Colonic mucosa (tissue), 4 donors: ENCODE results near the gene ATP13A5. TPM values are rescaled to one million over a fixed set of nuclear protein-coding genes. Genes with fewer than 3 reads are reported as not detected.

Experiments
- DNase-seq: peaks from one replicate; pipeline ENCODE4 v3.0.0-alpha.2; 2020
- H3K27ac ChIP-seq: fragments of 200-600 bp; one replicate; pipeline ENCODE4 v1.8.0; 2021
- H3K27me3 ChIP-seq: fragments of 200-600 bp; one replicate; pipeline ENCODE4 v1.8.0; 2021
- H3K36me3 ChIP-seq: fragments of 200-600 bp; one replicate; pipeline ENCODE4 v1.8.0; 2021
- H3K4me1 ChIP-seq: fragments of 200-600 bp; one replicate; pipeline ENCODE4 v1.8.0; 2021; ENCODE audit warnings: mild to moderate bottlenecking
- H3K4me3 ChIP-seq: fragments of 200-600 bp; one replicate; pipeline ENCODE4 v1.8.0; 2021
- H3K9ac ChIP-seq, 2 donors: one replicate each; pipeline ENCODE4 v1.7.0; 2013; ENCODE audit warnings: control low read depth in 2 of 2, low read depth in 2 of 2, low read length in 2 of 2
- H3K9me3 ChIP-seq: fragments of 200-600 bp; one replicate; pipeline ENCODE4 v1.8.0; 2021
- intact Hi-C: fragments of 100-400 bp; cut with DNase I; formaldehyde crosslinking; loops from one replicate; pipeline ENCODE4 v1.14.1; 2022
- total RNA-seq, 2 donors: library from RNA; stranded (reverse); fragmentation: NEBNext Ultra II Directional in 1 of 2; extraction: Animal tissue kit (Norgen Biotek cat#: 25700) in 1 of 2; gene quantifications; one replicate each; pipeline ENCODE4 v1.2.1, GENCODE V29; 2021
- TF ChIP-seq, protein P1 (sequence below): fragments of 200-600 bp; IDR thresholded peaks from one replicate; pipeline ENCODE4 v1.8.0; 2022; ENCODE audit warnings: antibody characterized with exemption, mild to moderate bottlenecking
- donor health status: healthy.
- donor health status: DM: no; HTN: no; CAD: no.
- donor health status: DM: no; HTN: no; CAD: no.

ATP13A5 gene
- total RNA-seq, 2 donors from 2014 or later = 0.05 to 0.37 TPM

DNA sequence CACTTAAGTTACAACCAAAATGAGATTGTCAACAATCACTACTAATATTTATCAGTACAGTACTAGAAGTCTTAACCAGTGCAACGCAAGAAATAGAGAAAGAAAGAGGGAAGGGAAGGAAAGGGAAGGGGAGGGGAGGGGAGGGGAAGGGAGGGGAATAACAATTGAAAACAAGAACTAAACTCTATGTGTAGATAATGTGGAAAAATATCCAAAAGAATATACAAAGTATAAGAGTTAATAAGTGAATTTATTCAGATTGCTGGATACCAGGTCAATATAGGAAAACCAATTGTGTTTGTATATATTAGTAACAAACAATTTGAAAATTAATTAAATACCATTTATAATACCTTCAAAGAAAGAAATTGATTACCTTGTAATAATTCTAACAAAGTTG is 10.7 kb downstream of the ATP13A5 start:
- intact Hi-C loops = no loop called here
- TF ChIP-seq, protein P1, sequence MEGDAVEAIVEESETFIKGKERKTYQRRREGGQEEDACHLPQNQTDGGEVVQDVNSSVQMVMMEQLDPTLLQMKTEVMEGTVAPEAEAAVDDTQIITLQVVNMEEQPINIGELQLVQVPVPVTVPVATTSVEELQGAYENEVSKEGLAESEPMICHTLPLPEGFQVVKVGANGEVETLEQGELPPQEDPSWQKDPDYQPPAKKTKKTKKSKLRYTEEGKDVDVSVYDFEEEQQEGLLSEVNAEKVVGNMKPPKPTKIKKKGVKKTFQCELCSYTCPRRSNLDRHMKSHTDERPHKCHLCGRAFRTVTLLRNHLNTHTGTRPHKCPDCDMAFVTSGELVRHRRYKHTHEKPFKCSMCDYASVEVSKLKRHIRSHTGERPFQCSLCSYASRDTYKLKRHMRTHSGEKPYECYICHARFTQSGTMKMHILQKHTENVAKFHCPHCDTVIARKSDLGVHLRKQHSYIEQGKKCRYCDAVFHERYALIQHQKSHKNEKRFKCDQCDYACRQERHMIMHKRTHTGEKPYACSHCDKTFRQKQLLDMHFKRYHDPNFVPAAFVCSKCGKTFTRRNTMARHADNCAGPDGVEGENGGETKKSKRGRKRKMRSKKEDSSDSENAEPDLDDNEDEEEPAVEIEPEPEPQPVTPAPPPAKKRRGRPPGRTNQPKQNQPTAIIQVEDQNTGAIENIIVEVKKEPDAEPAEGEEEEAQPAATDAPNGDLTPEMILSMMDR = no peak
- no peak overlapping the region for H3K27ac ChIP-seq
- no peak overlapping the region for H3K9ac ChIP-seq
- no peaks in the 10 kb centered on the region for H3K36me3 ChIP-seq
- no peak overlapping the region for H3K4me3 ChIP-seq
- H3K9me3 ChIP-seq = no peaks in the 10 kb centered on the region
- H3K4me1 ChIP-seq = no peaks in the 10 kb centered on the region
- no peak for DNase-seq
- no peaks in the 10 kb centered on the region for H3K27me3 ChIP-seq

DNA sequence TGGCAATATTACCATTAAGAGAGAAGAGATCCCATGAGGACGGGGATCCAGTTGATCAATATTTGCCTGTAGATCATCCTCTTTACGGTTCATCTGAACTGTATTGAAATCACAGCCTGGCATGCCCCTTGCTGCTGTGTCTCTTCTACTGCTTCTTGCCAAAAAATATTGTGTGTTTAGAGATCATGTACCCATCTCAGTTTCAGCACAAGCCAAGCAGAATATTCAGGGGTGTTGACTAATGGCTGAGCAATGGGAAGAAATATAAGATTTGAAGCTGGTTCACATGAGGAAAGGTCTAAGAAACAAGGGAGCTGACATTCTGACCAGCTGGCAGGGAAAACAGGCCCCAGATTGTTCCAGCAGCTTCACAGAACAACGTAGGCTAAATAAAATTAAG is 21.3 kb downstream of the ATP13A5 start:
- TF ChIP-seq, protein P1 = no peak
- intact Hi-C loops = no loop called here

DNA sequence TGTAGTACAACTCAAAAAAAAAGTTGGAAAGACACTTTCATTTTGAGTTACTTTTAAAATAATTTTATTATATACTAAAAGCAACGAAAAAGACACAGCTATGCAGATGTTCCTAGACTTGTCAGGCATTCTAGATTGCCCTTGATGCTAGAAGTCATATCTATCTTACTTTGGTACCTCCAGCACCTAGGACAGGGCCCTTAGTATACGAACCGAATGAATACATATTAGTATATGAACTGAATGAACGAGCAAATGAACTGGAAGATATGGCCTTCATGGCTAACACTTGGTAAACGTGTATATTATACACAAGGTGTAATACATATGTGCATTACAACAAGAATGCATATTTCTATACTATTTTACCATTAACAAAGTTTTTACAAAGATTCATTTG is 24.1 kb downstream of the ATP13A5 start:
- TF ChIP-seq, protein P1 = no peak
- no peaks in the 10 kb centered on the region for H3K36me3 ChIP-seq

More for the DNA sequence above, 21.3 kb downstream of the ATP13A5 start:
- no peaks in the 10 kb centered on the region for H3K36me3 ChIP-seq
- no peak overlapping the region for H3K4me3 ChIP-seq
- no peak overlapping the region for H3K27ac ChIP-seq
- H3K27me3 ChIP-seq = no peaks in the 10 kb centered on the region
- no peak overlapping the region for H3K9ac ChIP-seq
- no peaks in the 10 kb centered on the region for H3K4me1 ChIP-seq
- DNase-seq = no peak
- no peaks in the 10 kb centered on the region for H3K9me3 ChIP-seq

DNA sequence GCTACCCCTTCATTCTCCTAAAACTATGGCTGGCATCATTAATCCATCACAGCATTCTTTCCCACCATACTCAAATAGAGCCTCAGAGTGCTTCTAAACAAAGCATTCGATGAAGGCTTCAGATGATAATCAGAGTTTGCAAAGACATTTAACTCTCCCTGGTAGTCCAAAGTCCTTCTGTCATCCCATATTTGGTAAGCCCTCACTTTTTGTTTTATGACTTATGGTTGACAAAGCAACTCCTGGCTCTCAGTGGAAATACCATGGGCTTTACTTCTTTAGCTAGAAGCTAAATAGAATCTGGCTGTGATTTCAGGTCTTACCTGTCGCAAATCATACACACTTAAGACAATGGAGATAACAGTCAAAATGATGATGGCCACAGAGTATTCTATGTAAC is 27.8 kb downstream of the ATP13A5 start:
- Histone ChIP-seq H3K27me3 (no peaks in the 10 kb centered on the region), H3K36me3 (no peaks in the 10 kb centered on the region), H3K9me3 (no peaks in the 10 kb centered on the region), H3K4me3 (no peak overlapping the region), H3K4me1 (no peaks in the 10 kb centered on the region), H3K27ac (no peak overlapping the region), H3K9ac (no peak overlapping the region)
- no peak for DNase-seq
- intact Hi-C loops = no loop called here
- TF ChIP-seq, protein P1 = no peak

More for the DNA sequence above, 24.1 kb downstream of the ATP13A5 start:
- no peak for DNase-seq
- intact Hi-C loops = no loop called here
- Histone ChIP-seq H3K9me3 (no peaks in the 10 kb centered on the region), H3K4me1 (no peaks in the 10 kb centered on the region), H3K4me3 (no peak overlapping the region), H3K9ac (no peak overlapping the region), H3K27me3 (no peaks in the 10 kb centered on the region), H3K27ac (no peak overlapping the region)

DNA sequence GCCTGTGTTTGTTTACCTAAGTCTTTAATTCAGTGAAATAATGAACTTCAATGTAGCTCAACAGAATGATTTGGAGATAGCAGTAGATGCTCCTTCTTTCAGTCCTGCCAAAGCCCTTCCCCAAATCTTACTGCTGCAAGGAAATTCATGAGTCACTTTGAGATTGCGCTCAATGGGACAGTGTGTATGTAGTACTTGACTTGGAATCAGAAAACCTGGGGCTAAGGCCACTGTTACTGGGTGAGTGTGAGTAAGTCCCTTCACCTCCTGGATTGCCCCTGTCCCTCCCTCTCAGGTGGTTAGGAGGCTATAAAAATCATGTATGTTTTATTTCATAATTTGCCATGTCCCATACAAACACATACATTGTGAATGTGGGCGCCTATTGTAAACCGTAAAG is 29.9 kb downstream of the ATP13A5 start:
- intact Hi-C loops = no loop called here
- TF ChIP-seq, protein P1 = no peak
- no peaks in the 10 kb centered on the region for H3K9me3 ChIP-seq
- H3K9ac ChIP-seq = no peak overlapping the region
- no peaks in the 10 kb centered on the region for H3K27me3 ChIP-seq
- no peak overlapping the region for H3K27ac ChIP-seq
- no peak for DNase-seq
- H3K36me3 ChIP-seq = no peaks in the 10 kb centered on the region
- H3K4me1 ChIP-seq = no peaks in the 10 kb centered on the region
- no peak overlapping the region for H3K4me3 ChIP-seq
